ENCODE data around the gene WRNIP1. TPM values are rescaled to one million over a fixed set of nuclear protein-coding genes. Genes with fewer than 3 reads are reported as not detected.

The WRNIP1 gene
- total RNA-seq, 1 donor from 2014 or later: 62.4 TPM

GRCh38 chr6:2740581-2740980, 24.6 kb upstream of the WRNIP1 start:
- no peak for DNase-seq (ENCODE audit: low read depth, low spot score)

- DNase-seq (ENCODE audit: low read depth, low spot score): no peak
Observed at GRCh38 chr6:2741756-2742155, 23.4 kb upstream of the WRNIP1 start.

- no peak for DNase-seq (ENCODE audit: low read depth, low spot score)
Observed at GRCh38 chr6:2743280-2744208, 21.6 kb upstream of the WRNIP1 start.

GRCh38 chr6:2744209-2744771, 20.9 kb upstream of the WRNIP1 start:
- no peak for DNase-seq (ENCODE audit: low read depth, low spot score)

- no peak for DNase-seq (ENCODE audit: low read depth, low spot score)
Observed at GRCh38 chr6:2744778-2745177, 20.4 kb upstream of the WRNIP1 start.

- DNase-seq (ENCODE audit: low read depth, low spot score): no peak
Observed at GRCh38 chr6:2745246-2745645, 19.9 kb upstream of the WRNIP1 start.

GRCh38 chr6:2746557-2747061, 18.6 kb upstream of the WRNIP1 start:
- no peak for DNase-seq (ENCODE audit: low read depth, low spot score)

GRCh38 chr6:2748183-2748582, 17.0 kb upstream of the WRNIP1 start:
- DNase-seq (ENCODE audit: low read depth, low spot score): no peak

GRCh38 chr6:2749969-2750600, 15.1 kb upstream of the WRNIP1 start:
- DNase-seq (ENCODE audit: low read depth, low spot score): no peak

- no peak for DNase-seq (ENCODE audit: low read depth, low spot score)
Observed at GRCh38 chr6:2750832-2751231, 14.4 kb upstream of the WRNIP1 start, which contains the start of gene MYLK4. MYLK4 (minus strand) TSS chr6:2750922; CDS start chr6:2749294, 1,628 bp downstream.

GRCh38 chr6:2751871-2752270, 13.3 kb upstream of the WRNIP1 start:
- no peak for DNase-seq (ENCODE audit: low read depth, low spot score)

GRCh38 chr6:2752477-2753109, 12.6 kb upstream of the WRNIP1 start:
- no peak for DNase-seq (ENCODE audit: low read depth, low spot score)

- no peak for DNase-seq (ENCODE audit: low read depth, low spot score)
Observed at GRCh38 chr6:2753110-2753489, 12.1 kb upstream of the WRNIP1 start.

GRCh38 chr6:2753743-2754142, 11.4 kb upstream of the WRNIP1 start:
- no peak for DNase-seq (ENCODE audit: low read depth, low spot score)

GRCh38 chr6:2754393-2754792, 10.8 kb upstream of the WRNIP1 start:
- DNase-seq (ENCODE audit: low read depth, low spot score): no peak

- DNase-seq (ENCODE audit: low read depth, low spot score): no peak
Observed at GRCh38 chr6:2754911-2755310, 10.3 kb upstream of the WRNIP1 start.

- DNase-seq (ENCODE audit: low read depth, low spot score): no peak
Observed at GRCh38 chr6:2755456-2755855, 9.7 kb upstream of the WRNIP1 start.

- no peak for DNase-seq (ENCODE audit: low read depth, low spot score)
Observed at GRCh38 chr6:2756241-2756640, 9.0 kb upstream of the WRNIP1 start.

- DNase-seq (ENCODE audit: low read depth, low spot score): no peak
Observed at GRCh38 chr6:2756687-2757224, 8.4 kb upstream of the WRNIP1 start.

GRCh38 chr6:2758980-2759379, 6.2 kb upstream of the WRNIP1 start:
- DNase-seq (ENCODE audit: low read depth, low spot score): no peak
